GM12878 (cell line): ENCODE data around the gene NPAS3. TPM values are rescaled to one million over a fixed set of nuclear protein-coding genes. Genes with fewer than 3 reads are reported as not detected.

Experiments used
- ATAC-seq: fragments of 200-7000 bp; cut with Tn5 transposase; 3 replicates; pipeline ENCODE4 v1.9.1; 2020; ENCODE audit warnings: mild to moderate bottlenecking, moderate library complexity
- BruUV-seq: library from RNA; stranded (reverse); fragments of 400-500 nt; replicated peaks from 2 replicates; lab custom pipeline; 2021; lab: Mats Ljungman, UMichigan
- CTCF ChIA-PET: fragments of 300-600 bp; sonication (Branson Sonifier 250); formaldehyde crosslinking; extraction: SDS; loops from one replicate; lab custom pipeline; 2021; ENCODE audit warnings: inconsistent platforms; lab: Yijun Ruan, JAX
- POLR2A ChIA-PET: fragments of 350-600 bp; formaldehyde crosslinking; extraction: SDS; loops from one replicate; lab custom pipeline; 2021; ENCODE audit warnings: inconsistent platforms; lab: Charles Lee
- RAD21 ChIA-PET: fragments of 300-600 bp; sonication (Branson Sonifier 250); formaldehyde crosslinking; loops from one replicate; lab custom pipeline; 2023; ENCODE audit warnings: antibody characterized with exemption; ENCODE audit not compliant: unreplicated experiment; lab: Charles Lee
- SMC1A ChIA-PET: fragments of 300-600 bp; sonication (Branson Sonifier 250); formaldehyde crosslinking; loops from one replicate; lab custom pipeline; 2023; ENCODE audit not compliant: unreplicated experiment, uncharacterized antibody; lab: Charles Lee
- DNase-seq: peaks from one replicate; pipeline ENCODE4 v3.0.0-alpha.2; 2011; ENCODE audit warnings: low read depth, low spot score
- FAIRE-seq: peaks from 3 replicates; lab custom pipeline; 2011; peaks lifted over from hg19 to GRCh38; lab: Jason Lieb, UNC
- H2AFZ ChIP-seq: 2 replicates; pipeline ENCODE4 v1.6.0; 2011; ENCODE audit warnings: low read depth, low read length, control low read depth; ENCODE audit not compliant: control insufficient read depth
- H3K27ac ChIP-seq: 2 replicates; pipeline ENCODE4 v1.5.1; 2011; ENCODE audit warnings: control low read depth; ENCODE audit not compliant: control insufficient read depth, insufficient read depth
- H3K27me3 ChIP-seq, 2 experiments: replicated peaks in 1 of 2; 2 replicates each; pipeline versions ENCODE4 v1.6.0 to v1.6.1; 2011; ENCODE audit warnings: low read length in 1 of 2; ENCODE audit not compliant: control insufficient read depth in 2 of 2, insufficient read depth in 2 of 2
- H3K36me3 ChIP-seq, 2 experiments: 2 replicates each; pipeline ENCODE4 v1.5.1; 2011; ENCODE audit warnings: low read length in 1 of 2; ENCODE audit not compliant: control insufficient read depth in 2 of 2, insufficient read depth in 2 of 2
- H3K4me1 ChIP-seq: 2 replicates; pipeline ENCODE4 v1.6.1; 2011; ENCODE audit warnings: mild to moderate bottlenecking, low read length, moderate library complexity, mixed read lengths; ENCODE audit not compliant: control insufficient read depth, insufficient read depth
- H3K4me2 ChIP-seq: 2 replicates; pipeline ENCODE4 v1.6.0; 2011; ENCODE audit warnings: control low read depth; ENCODE audit not compliant: control insufficient read depth, insufficient read depth
- H3K4me3 ChIP-seq: fragments of 200-600 bp; sonication (generic); 2 replicates; pipeline ENCODE4 v1.5.1; 2016
- H3K79me2 ChIP-seq: 2 replicates; pipeline ENCODE4 v1.6.0; 2011; ENCODE audit warnings: low read length; ENCODE audit not compliant: control insufficient read depth, insufficient read depth
- H3K9ac ChIP-seq: 2 replicates; pipeline ENCODE4 v1.8.0; 2011; ENCODE audit warnings: low read length, control low read depth, mixed read lengths; ENCODE audit not compliant: control insufficient read depth, insufficient read depth
- H3K9me3 ChIP-seq: replicated peaks from 3 replicates; pipeline ENCODE4 v1.5.1; 2011; ENCODE audit warnings: mild to moderate bottlenecking, low read length; ENCODE audit not compliant: control insufficient read depth, insufficient read depth
- H4K20me1 ChIP-seq: 2 replicates; pipeline ENCODE4 v1.6.0; 2011; ENCODE audit not compliant: control insufficient read depth, insufficient read depth
- BHLHE40 ChIP-seq, 2 experiments: fragments of 450-650 bp in 1 of 2; IDR thresholded peaks; 2 replicates each; pipeline ENCODE4 v1.6.1; 2011 to 2017; ENCODE audit warnings: low read depth in 2 of 2, borderline replicate concordance in 1 of 2, improper control_type of control experiment in 1 of 2, low read length in 1 of 2, mild to moderate bottlenecking in 1 of 2
- IKZF1 ChIP-seq: fragments of 450-650 bp; conservative IDR thresholded peaks from 2 replicates; pipeline ENCODE4 v1.6.1; 2017; ENCODE audit warnings: antibody characterized with exemption, mild to moderate bottlenecking
- JUNB ChIP-seq: IDR thresholded peaks from 2 replicates; pipeline ENCODE4 v1.6.1; 2016; ENCODE audit warnings: antibody characterized with exemption, mild to moderate bottlenecking
- NFXL1 ChIP-seq: fragments of 450-650 bp; IDR thresholded peaks from 2 replicates; pipeline ENCODE4 v1.6.1; 2017; ENCODE audit warnings: antibody characterized with exemption, mild to moderate bottlenecking, borderline replicate concordance
- NFYB ChIP-seq: IDR thresholded peaks from 2 replicates; pipeline ENCODE4 v1.6.1; 2011; ENCODE audit warnings: low read depth, mild to moderate bottlenecking, low read length, improper control_type of control experiment, moderate library complexity; ENCODE audit not compliant: insufficient read depth
- NR2F1 ChIP-seq: fragments of 450-650 bp; conservative IDR thresholded peaks from 2 replicates; pipeline ENCODE4 v1.6.1; 2017; ENCODE audit warnings: mild to moderate bottlenecking
- PRDM15 ChIP-seq: fragments of 450-650 bp; formaldehyde crosslinking; IDR thresholded peaks from 2 replicates; pipeline ENCODE4 v1.4.0; 2020; ENCODE audit warnings: mild to moderate bottlenecking, moderate library complexity
- ZBTB4 ChIP-seq: fragments of 450-650 bp; formaldehyde crosslinking; IDR thresholded peaks from 2 replicates; pipeline ENCODE4 v1.4.0; 2022; ENCODE audit warnings: mild to moderate bottlenecking, moderate library complexity
- in situ Hi-C: fragments of 300-500 bp; cut with MboI; formaldehyde crosslinking; loops from 9 replicates; pipeline ENCODE4 v1.14.3; 2018; ENCODE audit warnings: mixed read lengths
- intact Hi-C: fragments of 100-400 bp; cut with micrococcal nuclease; formaldehyde crosslinking; loops from one replicate; pipeline ENCODE4 v1.14.2; 2022; ENCODE audit not compliant: unreplicated experiment
- polyA plus RNA-seq, 11 experiments: library from polyadenylated mRNA; depleted of rRNA in 4 of 11; unstranded in 6 of 11; stranded (reverse) in 5 of 11; fragments of >200 nt; fragmentation: Nextera tagmentation in 4 of 11; fragmentation: Illumina TruSeq in 1 of 11; extraction: Ambion mirVana in 4 of 11; extraction: Trizol in 1 of 11; gene quantifications; 1 replicate in 1 of 11; 2 replicates in 10 of 11; pipeline versions ENCODE4 v1.2.1 to v1.2.3, GENCODE V29; 2011 to 2016; ENCODE audit warnings: inconsistent platforms in 2 of 11, missing spikeins in 2 of 11, low read depth in 1 of 11
- total RNA-seq, 4 experiments: library from RNA; depleted of rRNA in 3 of 4; stranded (reverse); fragments of >200 nt in 3 of 4; fragmentation: Illumina TruSeq in 1 of 4; extraction: Trizol in 1 of 4; gene quantifications; 2 replicates each; pipeline versions ENCODE4 v1.2.1 to v1.2.3, GENCODE V29; 2013 to 2021

NPAS3 gene
- total and polyA plus RNA-seq, 10 of the 15 experiments (the other 5 are each of a cell fraction or from before 2014, with no cell fraction given), result under 0.01 to 2.7 (median 0.03) TPM; not detected in 6

GRCh38 chr14:33386140-33386539, 447.5 kb downstream of the NPAS3 start:
- POLR2A ChIA-PET, result no interaction called here
- no peak for TF ChIP-seq BHLHE40 (IDR thresholded peaks at IDR 0.05; ENCODE audit: borderline replicate concordance in 1 of 2, low read depth in 2 of 2, low read length in 1 of 2)
- no peak for TF ChIP-seq PRDM15 (CRISPR knock-in tag)
- TF ChIP-seq JUNB, result no peak
- TF ChIP-seq NR2F1, result no peak
- no peak for TF ChIP-seq ZBTB4 (CRISPR knock-in tag)
- no peak for TF ChIP-seq IKZF1
- no peak for TF ChIP-seq NFXL1
- TF ChIP-seq NFYB, result no peak
- in situ Hi-C loops, result no loop called here
- Histone ChIP-seq H3K27ac (no peak overlapping the region), H3K9me3 (no peaks in the 10 kb centered on the region), H2AFZ (no peak overlapping the region), H4K20me1 (no peaks in the 10 kb centered on the region), H3K4me3 (no peak overlapping the region), H3K4me2 (no peak overlapping the region), H3K36me3 (no peaks in the 10 kb centered on the region), H3K9ac (no peak overlapping the region), H3K4me1 (no peaks in the 10 kb centered on the region), H3K27me3 (no peaks in the 10 kb centered on the region), H3K79me2 (no peaks in the 10 kb centered on the region)
- CTCF ChIA-PET, result no interaction called here
- no TSS peak for BruUV-seq
- intact Hi-C loops, result no loop called here
- no peak for FAIRE-seq
- ATAC-seq, result no peak
- DNase-seq, result no peak
- RAD21 ChIA-PET, result no interaction called here
- SMC1A ChIA-PET, result no interaction called here
